OCI-LY7 (cell line): ENCODE measurements around the gene ADCY1. TPM values are rescaled to one million over a fixed set of nuclear protein-coding genes. Genes with fewer than 3 reads are reported as not detected.

Experiments used
- BruUV-seq: library from RNA; stranded (reverse); fragments of 400-500 nt; replicated peaks from 2 replicates; lab custom pipeline; 2021; lab: Mats Ljungman, UMichigan
- CTCF ChIA-PET: fragments of 300-600 bp; sonication (Branson Sonifier 250); formaldehyde crosslinking; loops from one replicate; lab custom pipeline; 2022; ENCODE audit warnings: antibody characterized with exemption; ENCODE audit not compliant: unreplicated experiment; lab: Charles Lee
- POLR2A ChIA-PET: fragments of 300-600 bp; sonication (Branson Sonifier 250); formaldehyde crosslinking; loops from one replicate; lab custom pipeline; 2022; ENCODE audit warnings: antibody characterized with exemption; lab: Charles Lee
- DNase-seq: peaks from one replicate; pipeline ENCODE4 v3.0.0-alpha.2; 2015; ENCODE audit warnings: low spot score
- H2AFZ ChIP-seq: fragments of 200-600 bp; sonication (generic), shearing (Covaris generic); 2 replicates; pipeline ENCODE4 v1.6.1; 2014; ENCODE audit warnings: mild to moderate bottlenecking, antibody characterized with exemption, low read length, moderate library complexity
- H3K27ac ChIP-seq: fragments of 200-600 bp; sonication (generic); 2 replicates; pipeline ENCODE4 v1.5.1; 2014; ENCODE audit warnings: mixed run types, low read depth, mild to moderate bottlenecking, moderate library complexity, low read length, inconsistent platforms; ENCODE audit not compliant: poor library complexity, severe bottlenecking
- H3K36me3 ChIP-seq: fragments of 200-600 bp; sonication (generic); 2 replicates; pipeline ENCODE4 v1.6.1; 2014; ENCODE audit warnings: mild to moderate bottlenecking, antibody characterized with exemption, low read length, moderate library complexity, mixed read lengths; ENCODE audit not compliant: insufficient read depth
- H3K4me1 ChIP-seq: fragments of 200-600 bp; sonication (generic); 2 replicates; pipeline ENCODE4 v1.5.1; 2014; ENCODE audit warnings: mild to moderate bottlenecking, low read length; ENCODE audit not compliant: insufficient read depth, poor library complexity, severe bottlenecking
- H3K4me2 ChIP-seq: fragments of 200-600 bp; sonication (generic); 2 replicates; pipeline ENCODE4 v1.6.1; 2014; ENCODE audit warnings: mild to moderate bottlenecking, low read length
- H3K4me3 ChIP-seq: fragments of 200-600 bp; sonication (generic); 2 replicates; pipeline ENCODE4 v1.5.1; 2014; ENCODE audit warnings: mild to moderate bottlenecking, low read depth, low read length; ENCODE audit not compliant: poor library complexity, severe bottlenecking
- H3K79me2 ChIP-seq: fragments of 200-600 bp; sonication (generic); 2 replicates; pipeline ENCODE4 v1.6.1; 2016; ENCODE audit warnings: low read depth, mild to moderate bottlenecking, low read length, moderate library complexity, mixed read lengths; ENCODE audit not compliant: insufficient read depth
- H3K9me2 ChIP-seq: fragments of 200-600 bp; sonication (generic); 2 replicates; pipeline ENCODE4 v1.6.1; 2016; ENCODE audit warnings: mild to moderate bottlenecking, low read length, mixed read lengths; ENCODE audit not compliant: insufficient read depth
- H3K9me3 ChIP-seq: fragments of 200-600 bp; sonication (generic); 2 replicates; pipeline ENCODE4 v1.6.1; 2014; ENCODE audit warnings: mild to moderate bottlenecking, mixed run types, low read length, mixed read lengths
- H4K20me1 ChIP-seq: fragments of 200-600 bp; sonication (generic); 2 replicates; pipeline ENCODE4 v1.6.1; 2014; ENCODE audit warnings: mild to moderate bottlenecking, antibody characterized with exemption, low read length, moderate library complexity, mixed read lengths; ENCODE audit not compliant: insufficient read depth
- CTCF ChIP-seq: fragments of 200-600 bp; sonication (generic); conservative IDR thresholded peaks from 2 replicates; pipeline ENCODE4 v1.5.1; 2014; ENCODE audit warnings: mild to moderate bottlenecking, antibody characterized with exemption, low read length, moderate library complexity, mixed read lengths
- EZH2phosphoT487 ChIP-seq: fragments of 200-600 bp; sonication (generic); IDR thresholded peaks from 2 replicates; pipeline ENCODE4 v1.6.1; 2018; ENCODE audit warnings: low read depth, borderline replicate concordance, mild to moderate bottlenecking, mixed run types, antibody characterized with exemption, low read length, moderate library complexity, mixed read lengths
- intact Hi-C: fragments of 100-400 bp; cut with micrococcal nuclease; formaldehyde crosslinking; loops from one replicate; pipeline ENCODE4 v1.10.0; 2022; ENCODE audit not compliant: unreplicated experiment
- total RNA-seq, 2 experiments: library from RNA; depleted of rRNA in 1 of 2; stranded (reverse); fragments of >200 nt in 1 of 2; shearing (Covaris generic) in 1 of 2; gene quantifications; 2 replicates each; pipeline ENCODE4 v1.2.3, GENCODE V29; 2014 to 2022

ADCY1 gene
- total RNA-seq, 2 experiments from 2014 or later: 0.13 TPM; not detected in 1

- POLR2A ChIA-PET: no interaction called here
- H2AFZ ChIP-seq: no peak overlapping the region
- H3K4me1 ChIP-seq: no peaks in the 10 kb centered on the region
- no TSS peak for BruUV-seq
- no peaks in the 10 kb centered on the region for H3K9me2 ChIP-seq
- CTCF ChIA-PET: no interaction called here
- intact Hi-C loops: no loop called here
- H3K79me2 ChIP-seq: no peaks in the 10 kb centered on the region
- no peak for DNase-seq
- TF ChIP-seq EZH2phosphoT487: no peak
- no peak for TF ChIP-seq CTCF
- H3K36me3 ChIP-seq: no peaks in the 10 kb centered on the region
- H3K4me2 ChIP-seq: no peak overlapping the region
- H3K27ac ChIP-seq: no peak overlapping the region
- H4K20me1 ChIP-seq: no peaks in the 10 kb centered on the region
- no peak overlapping the region for H3K4me3 ChIP-seq
- H3K9me3 ChIP-seq: no peaks in the 10 kb centered on the region
Measured at GRCh38 chr7:45624392-45624760, 50.2 kb downstream of the ADCY1 start.

DNA sequence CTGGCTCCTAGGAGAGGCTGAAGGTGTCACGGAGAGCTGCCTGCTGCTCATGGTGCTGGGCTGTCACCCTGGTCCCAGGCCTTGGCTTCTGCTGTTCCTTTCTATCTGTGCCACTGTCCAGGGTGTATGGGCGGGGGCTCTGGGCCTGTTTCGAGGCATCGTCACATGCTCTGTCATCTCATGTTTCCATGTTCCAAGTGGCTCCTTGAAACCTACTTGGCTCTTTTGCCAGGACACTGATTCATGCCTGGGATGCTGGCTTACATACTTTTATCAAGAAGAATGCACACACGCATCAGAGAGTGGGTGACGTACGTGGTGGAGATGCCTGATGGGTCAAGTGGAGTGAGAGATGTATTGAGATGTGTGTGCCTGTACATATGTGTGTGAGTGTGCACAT, 50.9 kb downstream of the ADCY1 start:
- intact Hi-C loops: no loop called here
- no TSS peak for BruUV-seq
- no peaks in the 10 kb centered on the region for H3K9me3 ChIP-seq
- no peak for TF ChIP-seq CTCF
- TF ChIP-seq EZH2phosphoT487: no peak
- no peak overlapping the region for H3K4me3 ChIP-seq
- H3K4me2 ChIP-seq: no peak overlapping the region
- DNase-seq: no peak
- H3K27ac ChIP-seq: no peak overlapping the region
- ChIA-PET CTCF (no interaction called here), POLR2A (no interaction called here)
- no peak overlapping the region for H2AFZ ChIP-seq
- H3K36me3 ChIP-seq: no peaks in the 10 kb centered on the region
- no peaks in the 10 kb centered on the region for H4K20me1 ChIP-seq
- no peaks in the 10 kb centered on the region for H3K4me1 ChIP-seq
- H3K79me2 ChIP-seq: no peaks in the 10 kb centered on the region
- H3K9me2 ChIP-seq: no peaks in the 10 kb centered on the region

- TF ChIP-seq CTCF (no peak), EZH2phosphoT487 (no peak)
- no peak for DNase-seq
- no peaks in the 10 kb centered on the region for H3K4me1 ChIP-seq
- no peak overlapping the region for H2AFZ ChIP-seq
- no peak overlapping the region for H3K4me3 ChIP-seq
- H4K20me1 ChIP-seq: no peaks in the 10 kb centered on the region
- CTCF ChIA-PET: no interaction called here
- no peaks in the 10 kb centered on the region for H3K9me3 ChIP-seq
- no TSS peak for BruUV-seq
- no peak overlapping the region for H3K4me2 ChIP-seq
- intact Hi-C loops: no loop called here
- no peaks in the 10 kb centered on the region for H3K79me2 ChIP-seq
- POLR2A ChIA-PET: no interaction called here
- H3K36me3 ChIP-seq: no peaks in the 10 kb centered on the region
- H3K27ac ChIP-seq: no peak overlapping the region
- no peaks in the 10 kb centered on the region for H3K9me2 ChIP-seq
Measured at GRCh38 chr7:45625714-45626440, 51.7 kb downstream of the ADCY1 start.
